B cell (primary cell): ENCODE results near the gene SETD9. TPM values are rescaled to one million over a fixed set of nuclear protein-coding genes. Genes with fewer than 3 reads are reported as not detected.

Experiments used
- ATAC-seq: fragments of 200-7000 bp; cut with Tn5 transposase; one replicate; pipeline ENCODE4 v1.10.0; 2021; ENCODE audit warnings: low read depth, mild to moderate bottlenecking, moderate number of reproducible peaks, moderate library complexity
- CTCF ChIA-PET: fragments of 350-600 bp; sonication (Branson Sonifier 250); formaldehyde crosslinking; loops from one replicate; lab custom pipeline; 2021; ENCODE audit warnings: antibody characterized with exemption, inconsistent platforms; lab: Charles Lee
- POLR2A ChIA-PET: fragments of 350-600 bp; sonication (Branson Sonifier 250); formaldehyde crosslinking; loops from one replicate; lab custom pipeline; 2021; ENCODE audit warnings: antibody characterized with exemption; lab: Charles Lee
- DNase-seq: peaks from one replicate; pipeline ENCODE4 v3.0.0; 2013
- H2AFZ ChIP-seq: 2 replicates; pipeline ENCODE4 v1.6.1; 2012; ENCODE audit warnings: mild to moderate bottlenecking, low read depth, low read length; ENCODE audit not compliant: insufficient read depth, poor library complexity, severe bottlenecking
- H3K27ac ChIP-seq, 2 donors: 1 replicate in 1 of 2; 2 replicates in 1 of 2; pipeline ENCODE4 v1.5.1; 2012 to 2013; ENCODE audit warnings: low read length in 2 of 2, mild to moderate bottlenecking in 2 of 2, moderate library complexity in 1 of 2
- H3K27me3 ChIP-seq, 4 experiments: fragments of 200-600 bp in 1 of 4; sonication (generic) in 1 of 4; replicated peaks in 1 of 4; 1 replicate in 2 of 4; 2 replicates in 2 of 4; pipeline versions ENCODE4 v1.6.1 to v1.7.0; 2013 to 2016; ENCODE audit warnings: low read length in 3 of 4, mild to moderate bottlenecking in 2 of 4, mixed read lengths in 1 of 4, moderate library complexity in 1 of 4; ENCODE audit not compliant: insufficient read depth in 4 of 4, control insufficient read depth in 3 of 4; ENCODE audit errors: control extremely low read depth in 1 of 4
- H3K36me3 ChIP-seq, 2 experiments: replicated peaks in 1 of 2; 1 replicate in 1 of 2; 2 replicates in 1 of 2; pipeline versions ENCODE4 v1.6.1 to v1.7.1; 2013; ENCODE audit warnings: low read length in 1 of 2; ENCODE audit not compliant: insufficient read depth in 2 of 2, control insufficient read depth in 1 of 2; ENCODE audit errors: control extremely low read depth in 1 of 2, extremely low read depth in 1 of 2
- H3K4me1 ChIP-seq, 2 donors: fragments of 200-600 bp in 1 of 2; sonication (generic) in 1 of 2; 1 replicate in 1 of 2; 2 replicates in 1 of 2; pipeline versions ENCODE4 v1.5.1 to v1.6.1; 2013 to 2017; ENCODE audit warnings: low read length in 2 of 2; ENCODE audit not compliant: control insufficient read depth in 2 of 2, insufficient read depth in 2 of 2
- H3K4me2 ChIP-seq: replicated peaks from 2 replicates; pipeline ENCODE3; 2012; ENCODE audit warnings: mild to moderate bottlenecking, low read depth, low read length; ENCODE audit not compliant: poor library complexity, severe bottlenecking
- H3K4me3 ChIP-seq, 5 experiments: fragments of 200-600 bp in 1 of 5; sonication (generic) in 1 of 5; 1 replicate in 3 of 5; 2 replicates in 2 of 5; pipeline versions ENCODE4 v1.5.1 to v1.7.0; 2011 to 2016; ENCODE audit warnings: low read length in 4 of 5, mild to moderate bottlenecking in 4 of 5, low read depth in 2 of 5, control low read depth in 1 of 5, moderate library complexity in 1 of 5; ENCODE audit not compliant: insufficient read depth in 1 of 5; ENCODE audit errors: control extremely low read depth in 1 of 5, extremely low read depth in 1 of 5
- H3K79me2 ChIP-seq: fragments of 200-600 bp; sonication (generic); one replicate; pipeline ENCODE4 v1.6.0; 2016; ENCODE audit warnings: low read length; ENCODE audit not compliant: control insufficient read depth, insufficient read depth
- H3K9ac ChIP-seq: fragments of 200-600 bp; sonication (generic); 2 replicates; pipeline ENCODE4 v1.6.1; 2017; ENCODE audit warnings: mild to moderate bottlenecking, low read length, moderate library complexity
- H3K9me3 ChIP-seq, 3 donors: one replicate each; pipeline versions ENCODE4 v1.6.1 to v1.7.1; 2013; ENCODE audit warnings: low read length in 2 of 3; ENCODE audit not compliant: control insufficient read depth in 2 of 3, insufficient read depth in 1 of 3; ENCODE audit errors: control extremely low read depth in 1 of 3
- H4K20me1 ChIP-seq: 2 replicates; pipeline ENCODE4 v1.6.0; 2012; ENCODE audit warnings: mild to moderate bottlenecking, low read length; ENCODE audit not compliant: insufficient read depth, control insufficient read depth, poor library complexity, severe bottlenecking
- H3K27ac Mint-ChIP-seq: one replicate; pipeline ENCODE4 v1.8.0; 2021; ENCODE audit warnings: mixed read lengths
- H3K27me3 Mint-ChIP-seq: one replicate; pipeline ENCODE4 v1.8.0; 2021; ENCODE audit warnings: mixed read lengths
- H3K4me1 Mint-ChIP-seq: one replicate; pipeline ENCODE4 v1.8.0; 2021; ENCODE audit warnings: mixed read lengths
- H3K4me3 Mint-ChIP-seq: one replicate; pipeline ENCODE4 v1.8.0; 2021; ENCODE audit warnings: mixed read lengths
- H3K9me3 Mint-ChIP-seq: one replicate; pipeline ENCODE4 v1.8.0; 2022; ENCODE audit warnings: mixed read lengths; ENCODE audit not compliant: insufficient read depth
- EZH2 ChIP-seq: IDR thresholded peaks from 2 replicates; pipeline ENCODE4 v1.6.1; 2012; ENCODE audit warnings: borderline replicate concordance, low read depth, mild to moderate bottlenecking, moderate library complexity, low read length; ENCODE audit not compliant: insufficient read depth, poor library complexity, severe bottlenecking
- WGBS: methylation state at CpG from one replicate; pipeline ENCODE4 v1.1.5; 2013; ENCODE audit warnings: missing lambda C conversion rate; ENCODE audit not compliant: insufficient coverage; 5-methylcytosine and 5-hydroxymethylcytosine counted together
- intact Hi-C: fragments of 100-400 bp; cut with micrococcal nuclease; formaldehyde crosslinking; loops from one replicate; pipeline ENCODE4 v1.10.0; 2022
- polyA plus RNA-seq: library from polyadenylated mRNA; depleted of rRNA; stranded (reverse); fragments of >200 nt; gene quantifications from 2 replicates; pipeline ENCODE4 v1.2.3, GENCODE V29; 2012
- total RNA-seq, 2 donors: library from RNA; stranded (reverse); fragments of 120-200 nt in 1 of 2; gene quantifications; 1 replicate in 1 of 2; 2 replicates in 1 of 2; pipeline versions ENCODE4 v1.2.3 to v1.2.4, GENCODE V29; 2013 to 2022
- TF ChIP-seq, protein P1 (sequence below): fragments of 200-600 bp; IDR thresholded peaks from one replicate; pipeline ENCODE4 v1.8.0; 2022; ENCODE audit warnings: antibody characterized with exemption, mild to moderate bottlenecking

The SETD9 gene
- total and polyA plus RNA-seq, 2 donors (not counting 1 experiment from before 2014, with no cell fraction given): 5.0 to 7.2 TPM

DNA sequence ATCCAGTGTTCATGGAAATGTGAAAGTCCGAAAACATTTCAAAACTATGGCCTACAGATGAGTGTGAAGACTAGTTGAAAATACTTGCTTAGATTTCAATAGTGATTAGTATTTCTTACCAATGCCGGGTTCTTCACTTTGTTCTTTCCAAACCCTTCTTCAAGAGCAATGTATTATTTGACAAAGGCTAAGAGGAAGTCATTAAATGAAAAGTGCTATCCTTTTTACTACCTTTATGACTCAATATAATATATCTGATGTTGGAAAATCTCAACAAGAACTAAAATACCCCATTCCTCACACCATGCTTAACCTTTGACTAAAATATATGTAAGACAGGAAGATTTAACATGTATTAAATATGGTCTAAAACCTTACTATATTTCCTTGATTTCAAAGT is 49.2 kb downstream of the SETD9 start:
- Histone ChIP-seq H3K4me3 (no peak overlapping the region), H3K4me1 (no peaks in the 10 kb centered on the region), H2AFZ (no peak overlapping the region), H4K20me1 (no peaks in the 10 kb centered on the region), H3K79me2 (no peaks in the 10 kb centered on the region), H3K36me3 (no peaks in the 10 kb centered on the region), H3K9me3 (no peaks in the 10 kb centered on the region), H3K4me2 (no peak overlapping the region), H3K27me3 (peaks cover 0 to 23% (median 17%) of the 10 kb centered on the region in 4 experiments), H3K27ac (no peak overlapping the region), H3K9ac (no peak overlapping the region)
- Mint-ChIP-seq H3K4me1 (no peaks in the 10 kb centered on the region), H3K27ac (no peak overlapping the region), H3K4me3 (no peak overlapping the region), H3K9me3 (no peaks in the 10 kb centered on the region), H3K27me3 (peaks cover 55% of the 10 kb centered on the region)
- intact Hi-C loops: no loop called here
- no CpG with 5 or more reads among the region's 2 CpGs for WGBS
- TF ChIP-seq EZH2: no peak
- TF ChIP-seq, protein P1, sequence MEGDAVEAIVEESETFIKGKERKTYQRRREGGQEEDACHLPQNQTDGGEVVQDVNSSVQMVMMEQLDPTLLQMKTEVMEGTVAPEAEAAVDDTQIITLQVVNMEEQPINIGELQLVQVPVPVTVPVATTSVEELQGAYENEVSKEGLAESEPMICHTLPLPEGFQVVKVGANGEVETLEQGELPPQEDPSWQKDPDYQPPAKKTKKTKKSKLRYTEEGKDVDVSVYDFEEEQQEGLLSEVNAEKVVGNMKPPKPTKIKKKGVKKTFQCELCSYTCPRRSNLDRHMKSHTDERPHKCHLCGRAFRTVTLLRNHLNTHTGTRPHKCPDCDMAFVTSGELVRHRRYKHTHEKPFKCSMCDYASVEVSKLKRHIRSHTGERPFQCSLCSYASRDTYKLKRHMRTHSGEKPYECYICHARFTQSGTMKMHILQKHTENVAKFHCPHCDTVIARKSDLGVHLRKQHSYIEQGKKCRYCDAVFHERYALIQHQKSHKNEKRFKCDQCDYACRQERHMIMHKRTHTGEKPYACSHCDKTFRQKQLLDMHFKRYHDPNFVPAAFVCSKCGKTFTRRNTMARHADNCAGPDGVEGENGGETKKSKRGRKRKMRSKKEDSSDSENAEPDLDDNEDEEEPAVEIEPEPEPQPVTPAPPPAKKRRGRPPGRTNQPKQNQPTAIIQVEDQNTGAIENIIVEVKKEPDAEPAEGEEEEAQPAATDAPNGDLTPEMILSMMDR: no peak
- no peak for DNase-seq
- CTCF ChIA-PET: no interaction called here
- ATAC-seq: no peak
- POLR2A ChIA-PET: no interaction called here

DNA sequence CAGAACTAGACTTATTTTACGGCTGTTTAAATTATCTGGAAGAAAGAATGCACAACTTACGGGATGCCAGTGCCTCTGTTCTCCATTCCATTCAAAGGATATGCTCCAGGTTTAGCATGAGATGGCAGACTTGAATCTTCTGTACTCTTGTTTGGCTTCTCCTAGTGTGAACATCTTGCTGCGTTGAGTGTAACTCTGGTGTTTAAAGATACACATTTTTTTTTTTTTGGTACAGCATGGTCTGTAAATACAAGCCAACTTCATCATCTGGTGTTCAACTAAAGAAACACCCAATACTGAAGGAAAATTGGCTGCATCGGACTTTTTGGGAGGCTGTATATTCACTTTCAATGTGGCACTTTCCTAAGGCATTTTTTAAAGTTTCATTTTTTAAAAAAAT is 49.9 kb downstream of the SETD9 start:
- H3K9ac ChIP-seq: no peak overlapping the region
- ChIA-PET CTCF (no interaction called here), POLR2A (no interaction called here)
- WGBS: no CpG with 5 or more reads among the region's 4 CpGs
- H3K4me3 Mint-ChIP-seq: no peak overlapping the region
- no peak overlapping the region for H3K4me3 ChIP-seq
- H3K27ac Mint-ChIP-seq: no peak overlapping the region
- no peak overlapping the region for H3K4me2 ChIP-seq
- no peaks in the 10 kb centered on the region for H3K9me3 ChIP-seq
- peaks cover 0 to 23% (median 21%) of the 10 kb centered on the region in 4 experiments for H3K27me3 ChIP-seq
- no peaks in the 10 kb centered on the region for H3K36me3 ChIP-seq
- no peaks in the 10 kb centered on the region for H4K20me1 ChIP-seq
- no peak overlapping the region for H2AFZ ChIP-seq
- no peaks in the 10 kb centered on the region for H3K9me3 Mint-ChIP-seq
- H3K79me2 ChIP-seq: no peaks in the 10 kb centered on the region
- intact Hi-C loops: no loop called here
- H3K4me1 Mint-ChIP-seq: no peaks in the 10 kb centered on the region
- ATAC-seq (no peak), DNase-seq (no peak)
- H3K27me3 Mint-ChIP-seq: peaks cover 55% of the 10 kb centered on the region
- H3K4me1 ChIP-seq: no peaks in the 10 kb centered on the region
- no peak overlapping the region for H3K27ac ChIP-seq
- TF ChIP-seq, protein P1: no peak
- no peak for TF ChIP-seq EZH2
